Right atrium auricular region (tissue), 2 donors: ENCODE results near the gene ZNF48. TPM values are rescaled to one million over a fixed set of nuclear protein-coding genes. Genes with fewer than 3 reads are reported as not detected.

Experiments
- DNase-seq: peaks from one replicate; pipeline ENCODE4 v3.0.0-alpha.2; 2019; ENCODE audit warnings: low spot score
- H3K27ac ChIP-seq, 2 donors: fragments of 200-600 bp; sonication (generic); 1 replicate in 1 of 2; 2 replicates in 1 of 2; pipeline ENCODE4 v1.5.1; 2016 to 2019
- H3K27me3 ChIP-seq, 2 donors: fragments of 200-600 bp; sonication (generic); one replicate each; pipeline versions ENCODE4 v1.5.1 to v1.6.0; 2017 to 2019
- H3K36me3 ChIP-seq: fragments of 200-600 bp; sonication (generic); one replicate; pipeline ENCODE4 v1.5.1; 2016
- H3K4me1 ChIP-seq, 2 donors: fragments of 200-600 bp; sonication (generic); one replicate each; pipeline versions ENCODE4 v1.5.1 to v1.6.0; 2017 to 2019
- H3K4me3 ChIP-seq, 2 donors: fragments of 200-600 bp; sonication (generic); 1 replicate in 1 of 2; 2 replicates in 1 of 2; pipeline ENCODE4 v1.5.1; 2017 to 2019; ENCODE audit warnings: mild to moderate bottlenecking in 1 of 2, moderate library complexity in 1 of 2
- H3K9me3 ChIP-seq, 2 donors: fragments of 200-600 bp; sonication (generic); one replicate each; pipeline ENCODE4 v1.5.1; 2019
- total RNA-seq, 2 donors: library from RNA; depleted of rRNA; stranded (reverse); fragments of >200 nt; gene quantifications; one replicate each; pipeline ENCODE4 v1.1.0, GENCODE V29; 2016
- TF ChIP-seq, protein P1 (sequence below), 2 donors: fragments of 200-600 bp; sonication (generic); IDR thresholded peaks; one replicate each; pipeline ENCODE4 v1.5.1; 2019; ENCODE audit warnings: antibody characterized with exemption in 2 of 2

The ZNF48 gene
- total RNA-seq, 2 donors from 2014 or later, result 5.7 to 10.7 TPM

DNA sequence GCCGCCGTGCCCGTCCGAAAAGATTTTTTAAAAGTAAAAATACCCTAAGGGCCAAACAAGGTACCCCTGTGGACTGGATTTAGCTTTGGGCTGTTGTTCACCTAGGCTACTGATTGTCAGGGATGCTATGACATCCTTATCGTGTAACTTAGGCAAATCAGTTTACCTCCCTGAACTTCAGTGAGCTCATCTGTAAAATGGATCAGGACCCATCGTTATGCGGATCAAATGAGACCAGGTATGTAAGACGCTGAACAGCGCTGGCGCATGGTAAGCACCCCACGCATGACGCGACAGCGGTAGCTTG, 11.5 kb downstream of the ZNF48 start:
- peak overlapping the region; percentile 61 to 83 for H3K4me3 ChIP-seq
- H3K36me3 ChIP-seq, result no peaks in the 10 kb centered on the region
- H3K27ac ChIP-seq, result peak overlapping the region; percentile 69 to 85
- no peak for DNase-seq
- H3K9me3 ChIP-seq, result no peaks in the 10 kb centered on the region
- H3K27me3 ChIP-seq, result no peaks in the 10 kb centered on the region
- peaks cover 0 to 26% of the 10 kb centered on the region in 2 donors for H3K4me1 ChIP-seq
- TF ChIP-seq, protein P1, sequence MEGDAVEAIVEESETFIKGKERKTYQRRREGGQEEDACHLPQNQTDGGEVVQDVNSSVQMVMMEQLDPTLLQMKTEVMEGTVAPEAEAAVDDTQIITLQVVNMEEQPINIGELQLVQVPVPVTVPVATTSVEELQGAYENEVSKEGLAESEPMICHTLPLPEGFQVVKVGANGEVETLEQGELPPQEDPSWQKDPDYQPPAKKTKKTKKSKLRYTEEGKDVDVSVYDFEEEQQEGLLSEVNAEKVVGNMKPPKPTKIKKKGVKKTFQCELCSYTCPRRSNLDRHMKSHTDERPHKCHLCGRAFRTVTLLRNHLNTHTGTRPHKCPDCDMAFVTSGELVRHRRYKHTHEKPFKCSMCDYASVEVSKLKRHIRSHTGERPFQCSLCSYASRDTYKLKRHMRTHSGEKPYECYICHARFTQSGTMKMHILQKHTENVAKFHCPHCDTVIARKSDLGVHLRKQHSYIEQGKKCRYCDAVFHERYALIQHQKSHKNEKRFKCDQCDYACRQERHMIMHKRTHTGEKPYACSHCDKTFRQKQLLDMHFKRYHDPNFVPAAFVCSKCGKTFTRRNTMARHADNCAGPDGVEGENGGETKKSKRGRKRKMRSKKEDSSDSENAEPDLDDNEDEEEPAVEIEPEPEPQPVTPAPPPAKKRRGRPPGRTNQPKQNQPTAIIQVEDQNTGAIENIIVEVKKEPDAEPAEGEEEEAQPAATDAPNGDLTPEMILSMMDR (IDR thresholded peaks at IDR 0.05), result no peak

DNA sequence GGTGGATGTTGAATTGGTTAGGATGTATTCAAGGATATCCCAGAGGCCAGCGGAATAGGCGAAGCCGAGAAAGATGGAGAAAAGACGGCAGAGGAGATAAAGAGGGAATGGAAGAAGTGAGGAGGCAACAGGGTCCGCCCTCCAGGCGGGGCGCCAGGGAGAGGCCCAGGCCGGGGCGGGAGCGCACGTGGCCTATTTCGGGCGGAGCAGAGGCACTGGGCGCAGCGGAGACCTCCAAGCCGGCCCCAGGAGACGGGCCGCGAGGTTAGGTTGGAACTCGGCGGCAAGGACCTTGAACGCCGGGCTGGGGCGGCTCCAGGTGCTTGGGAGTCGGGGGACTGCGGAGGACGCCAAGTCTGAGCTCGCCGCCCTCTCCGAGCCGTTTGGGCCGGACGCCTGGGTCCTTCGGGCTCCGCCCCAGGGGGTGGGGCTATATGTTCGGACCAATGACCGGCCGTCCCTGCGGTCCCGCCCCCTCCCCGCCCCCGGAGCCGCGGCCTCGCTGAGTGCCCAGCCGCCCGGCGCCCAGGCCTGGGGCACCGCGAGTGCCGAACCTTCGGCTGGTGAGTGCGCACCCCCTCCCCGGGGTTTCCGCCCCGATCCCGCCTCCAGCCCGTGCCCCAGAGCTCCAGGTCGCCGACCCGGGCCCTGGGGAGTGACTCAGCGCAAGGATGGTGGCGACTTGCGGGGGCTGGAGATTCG, 12.0 kb downstream of the ZNF48 start, which contains the start of gene ZNF771:
Gene ZNF771, plus strand, starts transcription at position 505 of the 702 bp plus-strand sequence. CDS start 448 bp downstream, outside the sequence.
- peak; percentile 89 for DNase-seq
- no peaks in the 10 kb centered on the region for H3K27me3 ChIP-seq
- TF ChIP-seq, protein P1 (IDR thresholded peaks at IDR 0.05), result no peak
- H3K4me1 ChIP-seq, result peaks cover 0 to 26% of the 10 kb centered on the region in 2 donors
- peaks cover 1% of the 10 kb centered on the region for H3K36me3 ChIP-seq
- peak within 1 kb of the TSS; percentile 61 to 83 for H3K4me3 ChIP-seq
- H3K27ac ChIP-seq, result peak within 1 kb of the TSS; percentile 69 to 85
- no peaks in the 10 kb centered on the region for H3K9me3 ChIP-seq

DNA sequence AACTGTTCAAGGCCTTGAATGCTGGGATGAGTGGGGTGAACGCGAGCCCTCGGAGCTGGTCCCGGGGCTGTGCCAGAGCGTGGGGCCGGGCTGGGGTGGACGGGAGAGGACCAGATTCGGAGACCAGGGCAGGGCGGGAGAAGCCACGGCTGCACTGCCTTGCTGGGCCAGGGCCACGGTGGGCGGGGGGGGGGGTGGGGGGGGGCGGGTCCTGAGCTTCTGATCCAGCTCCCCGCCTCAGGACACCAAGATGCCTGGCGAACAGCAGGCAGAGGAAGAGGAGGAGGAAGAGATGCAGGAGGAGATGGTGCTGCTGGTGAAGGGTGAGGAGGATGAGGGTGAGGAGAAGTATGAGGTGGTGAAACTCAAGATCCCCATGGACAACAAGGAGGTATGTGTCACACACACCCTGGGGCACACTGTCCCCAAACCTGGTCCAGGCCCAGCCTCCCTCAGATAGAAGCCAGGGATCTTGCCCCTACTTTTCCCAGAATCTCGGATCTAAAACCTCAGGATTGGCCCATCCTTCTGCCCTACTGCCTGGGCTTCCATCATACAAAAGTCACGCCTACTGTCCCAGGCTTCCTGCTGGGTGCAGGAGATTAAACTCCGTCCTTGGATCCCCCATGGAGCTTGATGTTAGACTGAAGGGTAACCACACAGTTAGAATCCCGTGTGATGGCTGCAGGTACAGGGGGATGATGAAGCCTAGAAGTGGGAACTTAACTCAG, 12.7 kb downstream of the ZNF48 start:
- Histone ChIP-seq H3K4me1 (peaks cover 0 to 26% of the 10 kb centered on the region in 2 donors), H3K9me3 (no peaks in the 10 kb centered on the region), H3K27me3 (no peaks in the 10 kb centered on the region), H3K36me3 (peaks cover 5% of the 10 kb centered on the region), H3K4me3 (peak overlapping the region; percentile 61 to 83), H3K27ac (peak overlapping the region; percentile 69 to 85)
- DNase-seq, result no peak
- TF ChIP-seq, protein P1 (IDR thresholded peaks at IDR 0.05), result no peak

DNA sequence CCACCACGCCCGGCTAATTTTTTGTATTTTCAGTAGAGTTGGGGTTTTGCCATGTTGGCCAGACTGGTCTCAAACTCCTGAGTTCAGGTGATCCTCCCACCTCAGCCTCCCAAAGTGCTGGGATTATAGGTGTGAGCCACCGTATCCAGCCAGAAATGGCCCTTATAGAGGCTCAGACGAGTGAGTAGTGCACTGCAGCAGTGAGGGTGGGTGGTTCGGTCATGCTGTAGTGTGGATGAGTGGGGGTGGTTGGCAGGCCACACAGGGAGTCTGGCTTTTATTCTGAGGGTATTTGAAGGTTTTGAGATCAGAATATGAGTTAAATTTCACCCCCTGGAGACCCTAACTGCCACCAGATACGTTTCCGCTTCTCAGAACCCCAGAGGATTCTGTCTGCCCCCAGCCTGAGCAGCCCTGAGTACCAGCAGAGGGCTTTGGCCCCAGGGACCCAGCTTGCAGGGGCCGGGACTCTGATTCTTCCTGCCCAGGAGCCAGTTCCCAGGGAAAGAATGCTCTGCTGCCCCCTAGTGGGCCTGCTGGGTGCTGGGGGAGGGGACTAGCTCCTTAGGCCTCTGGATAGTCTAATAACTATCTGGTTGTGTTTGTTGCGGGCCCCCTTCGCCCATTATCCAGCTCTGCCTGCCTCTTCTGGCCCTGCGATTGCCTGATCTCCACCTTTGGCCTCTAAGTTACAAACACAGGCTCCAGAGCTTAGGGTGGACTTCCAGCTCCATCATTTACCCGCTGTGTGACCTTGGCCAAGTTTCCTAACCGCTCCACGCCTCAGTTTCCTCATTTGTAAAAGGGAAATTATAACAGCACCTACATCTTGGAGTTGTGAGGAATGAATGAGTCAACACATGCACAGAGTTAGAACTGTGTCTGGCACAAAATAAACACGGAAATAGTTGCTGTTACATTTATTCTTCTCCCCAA, 14.2 kb downstream of the ZNF48 start:
- H3K36me3 ChIP-seq, result peaks cover 5% of the 10 kb centered on the region
- peaks cover 0 to 26% of the 10 kb centered on the region in 2 donors for H3K4me1 ChIP-seq
- TF ChIP-seq, protein P1 (IDR thresholded peaks at IDR 0.05), result peak; percentile 87 to 96
- H3K27ac ChIP-seq, result peak overlapping the region in 1 of 2 donors; percentile 54
- H3K9me3 ChIP-seq, result no peaks in the 10 kb centered on the region
- H3K27me3 ChIP-seq, result no peaks in the 10 kb centered on the region
- peak; percentile 94 for DNase-seq
- no peak overlapping the region for H3K4me3 ChIP-seq

DNA sequence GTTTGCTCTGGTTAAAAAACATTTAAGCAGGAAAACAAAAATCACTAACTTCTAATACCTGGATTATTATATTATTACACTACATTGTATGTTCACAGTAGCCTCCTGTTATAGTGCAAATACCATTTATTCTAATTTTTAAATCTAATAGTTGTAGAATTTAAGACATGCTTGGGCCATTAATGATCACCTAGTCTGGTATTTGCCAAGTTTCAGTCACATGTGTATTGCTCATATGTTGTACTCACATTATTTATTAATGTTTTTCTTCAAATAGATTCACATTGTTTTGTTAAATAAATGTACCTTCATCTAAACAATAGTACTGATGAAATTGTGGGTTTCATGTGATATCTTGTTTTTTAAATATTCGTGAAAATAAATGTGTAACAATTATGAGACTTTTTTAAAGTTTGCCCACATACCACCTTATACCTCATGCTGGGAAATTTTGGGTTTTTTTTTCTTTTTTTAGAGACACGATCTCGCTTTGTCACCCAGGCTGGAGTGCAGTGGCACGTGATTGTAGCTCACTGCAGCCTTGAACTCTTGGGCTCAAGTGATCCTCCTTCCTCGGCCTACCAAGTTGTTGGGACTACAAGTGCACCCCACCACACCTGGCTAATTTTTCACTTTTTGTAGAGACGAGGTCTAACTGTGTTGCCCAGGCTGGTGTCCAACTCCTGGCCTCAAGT, 18.0 kb downstream of the ZNF48 start:
- TF ChIP-seq, protein P1 (IDR thresholded peaks at IDR 0.05), result no peak
- DNase-seq, result no peak
- peak overlapping the region in 1 of 2 donors; percentile 54 for H3K27ac ChIP-seq

More for the DNA sequence above, 18.0 kb downstream of the ZNF48 start:
- Histone ChIP-seq H3K36me3 (peaks cover 5% of the 10 kb centered on the region), H3K4me1 (peaks cover 0 to 22% of the 10 kb centered on the region in 2 donors), H3K27me3 (no peaks in the 10 kb centered on the region), H3K4me3 (no peak overlapping the region), H3K9me3 (no peaks in the 10 kb centered on the region)
